Caco-2 (cell line): ENCODE results near the gene CLSTN1. TPM values are rescaled to one million over a fixed set of nuclear protein-coding genes. Genes with fewer than 3 reads are reported as not detected.

Experiments used
- BruUV-seq: library from RNA; stranded (reverse); fragments of 400-500 nt; replicated peaks from 2 replicates; lab custom pipeline; 2021; lab: Mats Ljungman, UMichigan
- CTCF ChIA-PET: fragments of 300-600 bp; sonication (Branson Sonifier 250); formaldehyde crosslinking; loops from one replicate; lab custom pipeline; 2022; ENCODE audit warnings: antibody characterized with exemption; lab: Charles Lee
- POLR2A ChIA-PET: fragments of 300-600 bp; sonication (Branson Sonifier 250); formaldehyde crosslinking; loops from one replicate; lab custom pipeline; 2022; ENCODE audit warnings: antibody characterized with exemption; lab: Charles Lee
- DNase-seq, 2 experiments: peaks; one replicate each; pipeline versions ENCODE4 v3.0.0 to v3.0.0-alpha.2; 2020 to 2022
- H3K27me3 ChIP-seq: replicated peaks from 2 replicates; pipeline ENCODE4 v1.6.0; 2011; ENCODE audit warnings: low read length; ENCODE audit not compliant: control insufficient read depth, insufficient read depth
- H3K36me3 ChIP-seq: 2 replicates; pipeline ENCODE4 v1.5.1; 2011; ENCODE audit warnings: low read length; ENCODE audit not compliant: control insufficient read depth, insufficient read depth
- H3K4me1 ChIP-seq: fragments of 250-450 bp; sonication (Bioruptor Pico); 2 replicates; pipeline ENCODE4 v1.5.1; 2020; ENCODE audit warnings: mild to moderate bottlenecking
- H3K4me3 ChIP-seq: 2 replicates; pipeline ENCODE4 v1.5.1; 2011; ENCODE audit warnings: low read depth, mild to moderate bottlenecking, control low read depth, low read length
- H3K9me3 ChIP-seq: fragments of 250-450 bp; sonication (Bioruptor Pico); 2 replicates; pipeline ENCODE4 v1.5.1; 2020; ENCODE audit warnings: mild to moderate bottlenecking, moderate library complexity
- H3K27ac Mint-ChIP-seq: one replicate; pipeline ENCODE4 v1.8.0; 2022; ENCODE audit warnings: mixed read lengths; ENCODE audit not compliant: unreplicated experiment
- H3K27me3 Mint-ChIP-seq: one replicate; pipeline ENCODE4 v1.8.0; 2022; ENCODE audit warnings: mixed read lengths; ENCODE audit not compliant: insufficient read depth, unreplicated experiment
- H3K36me3 Mint-ChIP-seq: one replicate; pipeline ENCODE4 v1.8.0; 2022; ENCODE audit warnings: mild to moderate bottlenecking, mixed read lengths; ENCODE audit not compliant: insufficient read depth, unreplicated experiment
- H3K4me1 Mint-ChIP-seq: one replicate; pipeline ENCODE4 v1.8.0; 2022; ENCODE audit warnings: low read depth, mixed read lengths; ENCODE audit not compliant: unreplicated experiment
- H3K4me3 Mint-ChIP-seq: one replicate; pipeline ENCODE4 v1.8.0; 2022; ENCODE audit warnings: mild to moderate bottlenecking, moderate library complexity, mixed read lengths; ENCODE audit not compliant: unreplicated experiment
- H3K9me3 Mint-ChIP-seq: one replicate; pipeline ENCODE4 v1.8.0; 2022; ENCODE audit warnings: mixed read lengths; ENCODE audit not compliant: unreplicated experiment
- CTCF ChIP-seq, 2 experiments: fragments of 200-600 bp in 1 of 2; IDR thresholded peaks; 1 replicate in 1 of 2; 2 replicates in 1 of 2; pipeline versions ENCODE4 v1.5.1 to v1.8.0; 2011 to 2022; ENCODE audit warnings: antibody characterized with exemption in 1 of 2, control low read depth in 1 of 2, inconsistent platforms in 1 of 2, low read depth in 1 of 2, low read length in 1 of 2, mild to moderate bottlenecking in 1 of 2, moderate library complexity in 1 of 2; ENCODE audit not compliant: insufficient read depth in 1 of 2, severe bottlenecking in 1 of 2, unreplicated experiment in 1 of 2
- intact Hi-C: fragments of 100-400 bp; cut with micrococcal nuclease; formaldehyde crosslinking; loops from one replicate; pipeline ENCODE4 v1.10.0; 2022; ENCODE audit not compliant: unreplicated experiment
- total RNA-seq: library from RNA; stranded (reverse); gene quantifications from 2 replicates; pipeline ENCODE4 v1.2.3, GENCODE V29; 2022

The CLSTN1 gene
- total RNA-seq, 1 experiment from 2014 or later, result 102 TPM

- Mint-ChIP-seq H3K36me3 (no peaks in the 10 kb centered on the region), H3K27me3 (peaks cover 12% of the 10 kb centered on the region), H3K4me1 (peaks cover 7% of the 10 kb centered on the region), H3K9me3 (no peaks in the 10 kb centered on the region), H3K27ac (no peak overlapping the region), H3K4me3 (peak overlapping the region; percentile 78)
- no peaks in the 10 kb centered on the region for H3K36me3 ChIP-seq
- peaks cover 3% of the 10 kb centered on the region; the same call in 1 of the 2 replicates for H3K27me3 ChIP-seq
- H3K9me3 ChIP-seq, result no peaks in the 10 kb centered on the region
- peak; percentile 50 to 52 for DNase-seq
- peak; percentile 12 for TF ChIP-seq CTCF (IDR thresholded peaks at IDR 0.05; ENCODE audit: insufficient read depth in 1 of 2, low read depth in 1 of 2, low read length in 1 of 2, severe bottlenecking in 1 of 2, unreplicated experiment in 1 of 2)
- intact Hi-C loops, result no loop called here
- ChIA-PET CTCF (interaction anchor here (0.6 to 1.2 kb wide), 4 partner anchors 14 to 945 kb away, joined by 3 to 6 read pairs (median 3); no protein-coding TSS in a partner anchor), POLR2A (no interaction called here)
- peak overlapping the region; percentile 60 for H3K4me3 ChIP-seq
- peaks cover 12% of the 10 kb centered on the region; the same call in 1 of the 2 replicates for H3K4me1 ChIP-seq
- BruUV-seq, result no TSS peak
These were observed 136.5 kb downstream of the CLSTN1 start for GRCh38 chr1:9687120-9687873.

GRCh38 chr1:9684801-9685200 lies 139.0 kb downstream of the CLSTN1 start:
- H3K4me1 ChIP-seq, result peaks cover 12% of the 10 kb centered on the region; the same call in 1 of the 2 replicates
- ChIA-PET CTCF (no interaction called here), POLR2A (no interaction called here)
- Mint-ChIP-seq H3K27ac (no peak overlapping the region), H3K9me3 (no peaks in the 10 kb centered on the region), H3K36me3 (no peaks in the 10 kb centered on the region), H3K4me3 (no peak overlapping the region), H3K4me1 (no peaks in the 10 kb centered on the region), H3K27me3 (no peaks in the 10 kb centered on the region)
- DNase-seq, result no peak
- H3K27me3 ChIP-seq, result peaks cover 3% of the 10 kb centered on the region; the same call in 1 of the 2 replicates
- no peaks in the 10 kb centered on the region for H3K36me3 ChIP-seq
- no peak for TF ChIP-seq CTCF (IDR thresholded peaks at IDR 0.05; ENCODE audit: insufficient read depth in 1 of 2, low read depth in 1 of 2, low read length in 1 of 2, severe bottlenecking in 1 of 2, unreplicated experiment in 1 of 2)
- no TSS peak for BruUV-seq
- intact Hi-C loops, result no loop called here
- H3K4me3 ChIP-seq, result no peak overlapping the region
- no peaks in the 10 kb centered on the region for H3K9me3 ChIP-seq

GRCh38 chr1:9680828-9681227 lies 142.9 kb downstream of the CLSTN1 start:
- no peak for DNase-seq
- TF ChIP-seq CTCF (IDR thresholded peaks at IDR 0.05; ENCODE audit: insufficient read depth in 1 of 2, low read depth in 1 of 2, low read length in 1 of 2, severe bottlenecking in 1 of 2, unreplicated experiment in 1 of 2), result no peak
- H3K27me3 ChIP-seq, result no peaks in the 10 kb centered on the region
- H3K4me3 Mint-ChIP-seq, result no peak overlapping the region
- peaks cover 6% of the 10 kb centered on the region for H3K36me3 Mint-ChIP-seq
- H3K27ac Mint-ChIP-seq, result no peak overlapping the region
- intact Hi-C loops, result no loop called here
- H3K27me3 Mint-ChIP-seq, result no peaks in the 10 kb centered on the region
- H3K9me3 ChIP-seq, result no peaks in the 10 kb centered on the region
- CTCF ChIA-PET, result interaction anchor here (0.6 kb wide), 1 partner anchor 539 kb away, joined by 5 read pairs; no protein-coding TSS in a partner anchor
- no peaks in the 10 kb centered on the region for H3K36me3 ChIP-seq
- no peaks in the 10 kb centered on the region for H3K4me1 ChIP-seq
- BruUV-seq, result no TSS peak
- H3K4me3 ChIP-seq, result no peak overlapping the region
- POLR2A ChIA-PET, result no interaction called here
- H3K9me3 Mint-ChIP-seq, result no peaks in the 10 kb centered on the region
- H3K4me1 Mint-ChIP-seq, result no peaks in the 10 kb centered on the region
